CD4-positive, alpha-beta T cell (primary cell): ENCODE results near the gene WBP1. TPM values are rescaled to one million over a fixed set of nuclear protein-coding genes. Genes with fewer than 3 reads are reported as not detected.

Experiments
- ATAC-seq: fragments of 200-7000 bp; cut with Tn5 transposase; one replicate; pipeline ENCODE4 v1.10.0; 2022; ENCODE audit warnings: mild to moderate bottlenecking; ENCODE audit not compliant: poor library complexity
- CTCF ChIA-PET: fragments of 350-600 bp; sonication (Branson Sonifier 250); formaldehyde crosslinking; loops from one replicate; lab custom pipeline; 2021; ENCODE audit warnings: antibody characterized with exemption, inconsistent platforms; lab: Charles Lee
- POLR2A ChIA-PET: fragments of 350-600 bp; sonication (Branson Sonifier 250); formaldehyde crosslinking; loops from one replicate; lab custom pipeline; 2021; ENCODE audit warnings: antibody characterized with exemption, inconsistent platforms; lab: Charles Lee
- DNase-seq, 14 experiments: peaks; one replicate each; pipeline ENCODE4 v3.0.0-alpha.2; 2013 to 2020; ENCODE audit warnings: mixed read lengths in 2 of 14
- H3K27ac ChIP-seq, 2 donors: one replicate each; pipeline versions ENCODE4 v1.5.1 to v1.7.0; 2013; ENCODE audit warnings: low read length in 2 of 2, low read depth in 1 of 2, mild to moderate bottlenecking in 1 of 2
- H3K27me3 ChIP-seq, 2 experiments: 1 replicate in 1 of 2; 2 replicates in 1 of 2; pipeline versions ENCODE4 v1.6.1 to v1.7.0; 2013; ENCODE audit warnings: low read length in 2 of 2, control low read depth in 1 of 2, mild to moderate bottlenecking in 1 of 2, moderate library complexity in 1 of 2; ENCODE audit not compliant: insufficient read depth in 2 of 2, control insufficient read depth in 1 of 2
- H3K36me3 ChIP-seq: one replicate; pipeline ENCODE4 v1.6.1; 2013; ENCODE audit warnings: low read length, control low read depth; ENCODE audit not compliant: insufficient read depth
- H3K4me1 ChIP-seq: one replicate; pipeline ENCODE4 v1.6.1; 2013; ENCODE audit warnings: low read length, control low read depth; ENCODE audit not compliant: insufficient read depth
- H3K4me3 ChIP-seq: one replicate; pipeline ENCODE4 v1.5.1; 2013; ENCODE audit warnings: mild to moderate bottlenecking, low read length, moderate library complexity
- H3K9me3 ChIP-seq, 2 experiments: 1 replicate in 1 of 2; 2 replicates in 1 of 2; pipeline versions ENCODE4 v1.6.1 to v1.7.0; 2013; ENCODE audit warnings: low read length in 2 of 2, mild to moderate bottlenecking in 2 of 2, control low read depth in 1 of 2, moderate library complexity in 1 of 2; ENCODE audit not compliant: control insufficient read depth in 1 of 2, insufficient read depth in 1 of 2
- H3K27ac Mint-ChIP-seq: one replicate; pipeline ENCODE4 v1.8.0; 2020; ENCODE audit warnings: mixed read lengths
- H3K27me3 Mint-ChIP-seq: one replicate; pipeline ENCODE4 v1.8.0; 2021; ENCODE audit warnings: mixed read lengths
- H3K36me3 Mint-ChIP-seq: one replicate; pipeline ENCODE4 v1.8.0; 2021; ENCODE audit warnings: low read depth, mixed read lengths
- H3K4me1 Mint-ChIP-seq: one replicate; pipeline ENCODE4 v1.8.0; 2021; ENCODE audit warnings: low read depth, mixed read lengths
- H3K4me3 Mint-ChIP-seq: one replicate; pipeline ENCODE4 v1.8.0; 2020; ENCODE audit warnings: mild to moderate bottlenecking, mixed read lengths
- H3K9me3 Mint-ChIP-seq: one replicate; pipeline ENCODE4 v1.8.0; 2020; ENCODE audit warnings: mixed read lengths
- intact Hi-C, 2 experiments: fragments of 100-400 bp; cut with DNase I in 1 of 2; cut with micrococcal nuclease in 1 of 2; formaldehyde crosslinking; loops; one replicate each; pipeline versions ENCODE4 v1.15.1 to v1.9.0; 2023 to 2025; cut with DNase I, micrococcal nuclease
- total RNA-seq, 174 experiments: library from RNA in 2 of 174; stranded (reverse) in 2 of 174; gene quantifications; one replicate each; pipeline ENCODE4 v1.2.3 and lab custom pipeline; 2021 to 2026
- TF ChIP-seq, protein P1 (sequence below): fragments of 200-600 bp; IDR thresholded peaks from one replicate; pipeline ENCODE4 v1.8.0; 2022; ENCODE audit warnings: antibody characterized with exemption, mild to moderate bottlenecking

WBP1 gene
- total RNA-seq, 2 experiments from 2014 or later, result 79.1 to 80.5 TPM

GRCh38 chr2:74501335-74502071, 43.3 kb downstream of the WBP1 start:
- ATAC-seq, result no peak
- no peaks in the 10 kb centered on the region for H3K9me3 Mint-ChIP-seq
- ChIA-PET POLR2A (interaction anchor here (0.6 to 4.5 kb wide), 3 partner anchors 19 to 47 kb away, joined by 3 to 21 read pairs (median 10); partner anchors contain the start of genes AUP1, CCDC142, HTRA2 and INO80B), CTCF (interaction anchor here (2.3 kb wide), 1 partner anchor 18 kb away, joined by 9 read pairs; the partner anchor contains the start of genes CCDC142 and TTC31)
- H3K27ac Mint-ChIP-seq, result no peak overlapping the region
- Histone ChIP-seq H3K27ac (no peak overlapping the region), H3K27me3 (peaks cover 63 to 72% of the 10 kb centered on the region in 2 experiments), H3K4me1 (peaks cover 63% of the 10 kb centered on the region), H3K4me3 (no peak overlapping the region), H3K36me3 (peaks cover 18% of the 10 kb centered on the region), H3K9me3 (peaks cover 0 to 37% of the 10 kb centered on the region in 2 experiments)
- TF ChIP-seq, protein P1, sequence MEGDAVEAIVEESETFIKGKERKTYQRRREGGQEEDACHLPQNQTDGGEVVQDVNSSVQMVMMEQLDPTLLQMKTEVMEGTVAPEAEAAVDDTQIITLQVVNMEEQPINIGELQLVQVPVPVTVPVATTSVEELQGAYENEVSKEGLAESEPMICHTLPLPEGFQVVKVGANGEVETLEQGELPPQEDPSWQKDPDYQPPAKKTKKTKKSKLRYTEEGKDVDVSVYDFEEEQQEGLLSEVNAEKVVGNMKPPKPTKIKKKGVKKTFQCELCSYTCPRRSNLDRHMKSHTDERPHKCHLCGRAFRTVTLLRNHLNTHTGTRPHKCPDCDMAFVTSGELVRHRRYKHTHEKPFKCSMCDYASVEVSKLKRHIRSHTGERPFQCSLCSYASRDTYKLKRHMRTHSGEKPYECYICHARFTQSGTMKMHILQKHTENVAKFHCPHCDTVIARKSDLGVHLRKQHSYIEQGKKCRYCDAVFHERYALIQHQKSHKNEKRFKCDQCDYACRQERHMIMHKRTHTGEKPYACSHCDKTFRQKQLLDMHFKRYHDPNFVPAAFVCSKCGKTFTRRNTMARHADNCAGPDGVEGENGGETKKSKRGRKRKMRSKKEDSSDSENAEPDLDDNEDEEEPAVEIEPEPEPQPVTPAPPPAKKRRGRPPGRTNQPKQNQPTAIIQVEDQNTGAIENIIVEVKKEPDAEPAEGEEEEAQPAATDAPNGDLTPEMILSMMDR, result no peak
- peak overlapping the region; percentile 48 for H3K4me3 Mint-ChIP-seq
- intact Hi-C loops, result no loop called here
- peaks cover 21% of the 10 kb centered on the region for H3K36me3 Mint-ChIP-seq
- no peak for DNase-seq
- H3K4me1 Mint-ChIP-seq, result peaks cover 78% of the 10 kb centered on the region
- peaks cover 84% of the 10 kb centered on the region for H3K27me3 Mint-ChIP-seq

DNA sequence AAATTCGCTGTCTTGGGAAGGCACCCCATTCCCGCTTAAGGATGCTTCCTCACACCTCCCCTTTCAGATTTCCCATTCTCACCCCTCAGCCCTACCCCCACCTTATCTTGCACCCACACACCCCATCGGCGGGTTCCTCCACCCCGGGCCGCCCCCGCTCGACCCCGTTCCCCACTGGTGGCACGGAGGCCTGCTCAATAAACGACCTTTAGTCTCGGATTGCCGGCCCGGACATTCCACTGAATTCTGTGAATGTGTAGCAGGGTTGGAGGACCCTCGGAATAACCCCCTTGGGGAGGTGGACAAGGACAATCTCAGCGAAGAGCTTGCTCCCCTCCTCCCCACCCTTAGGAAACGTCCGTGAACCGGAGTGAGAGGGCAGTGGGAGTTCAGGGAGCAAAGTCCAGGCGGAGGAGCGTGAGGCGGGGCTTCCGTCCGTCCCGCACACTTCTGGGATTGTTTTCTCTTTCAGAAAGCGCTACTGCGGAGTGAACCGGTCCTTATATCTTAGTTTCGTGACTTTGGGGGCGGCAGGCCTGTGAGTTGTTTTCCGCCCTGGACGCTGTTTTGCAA, 44.0 kb downstream of the WBP1 start:
- Histone ChIP-seq H3K27me3 (peaks cover 63 to 72% of the 10 kb centered on the region in 2 experiments), H3K36me3 (peaks cover 18% of the 10 kb centered on the region), H3K4me3 (peak overlapping the region; percentile 53), H3K9me3 (peaks cover 0 to 37% of the 10 kb centered on the region in 2 experiments), H3K27ac (no peak overlapping the region), H3K4me1 (peaks cover 70% of the 10 kb centered on the region)
- Mint-ChIP-seq H3K4me1 (peaks cover 86% of the 10 kb centered on the region), H3K4me3 (peak overlapping the region; percentile 60), H3K27ac (no peak overlapping the region), H3K27me3 (peaks cover 90% of the 10 kb centered on the region), H3K36me3 (peaks cover 28% of the 10 kb centered on the region), H3K9me3 (no peaks in the 10 kb centered on the region)
- TF ChIP-seq, protein P1, result no peak
- ChIA-PET CTCF (interaction anchor here (2.3 kb wide), 1 partner anchor 19 kb away, joined by 9 read pairs; the partner anchor contains the start of genes CCDC142 and TTC31), POLR2A (no interaction called here)
- ATAC-seq, result no peak
- DNase-seq, result no peak
- intact Hi-C loops, result no loop called here

DNA sequence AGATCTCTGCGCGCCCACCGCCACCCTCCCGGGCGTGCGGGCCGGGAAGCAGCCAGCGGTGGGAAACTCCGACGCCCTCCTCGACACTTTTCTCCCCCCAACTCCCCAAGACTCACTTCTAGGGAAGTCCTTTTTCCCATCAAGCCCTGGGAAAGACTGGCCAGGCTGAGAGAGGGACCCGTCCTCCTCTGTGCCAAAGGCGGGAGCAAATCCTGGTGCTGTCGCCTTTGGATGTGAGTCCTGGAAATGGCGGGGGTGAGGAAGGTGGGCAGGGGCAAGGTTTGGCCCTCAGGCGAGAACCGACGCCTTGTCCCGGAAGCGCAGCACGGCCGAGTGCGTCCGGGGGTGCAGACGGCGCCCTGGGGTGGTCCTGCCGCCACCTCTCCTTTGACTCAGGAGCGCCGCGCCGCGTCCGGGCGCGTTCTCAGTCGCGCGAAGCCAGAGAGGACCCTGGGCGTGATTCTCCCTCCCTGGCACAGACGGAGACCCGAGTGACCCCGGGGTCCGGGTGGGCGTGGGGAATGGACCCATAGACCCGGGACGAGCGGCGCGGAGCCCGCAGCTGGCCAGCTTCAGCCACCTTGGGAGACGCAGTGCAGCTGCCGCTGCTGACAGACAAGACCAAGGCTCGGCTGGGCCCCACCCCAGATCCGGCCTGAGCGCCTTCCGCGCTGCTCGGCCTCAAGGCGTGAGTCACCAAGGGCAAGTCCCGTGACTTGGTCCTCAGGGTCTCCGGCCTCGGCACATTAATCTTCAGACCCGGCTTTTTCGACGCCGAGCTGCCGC, 44.7 kb downstream of the WBP1 start:
- Mint-ChIP-seq H3K4me3 (peak overlapping the region; percentile 60), H3K4me1 (peaks cover 85% of the 10 kb centered on the region), H3K36me3 (peaks cover 35% of the 10 kb centered on the region), H3K9me3 (no peaks in the 10 kb centered on the region), H3K27ac (no peak overlapping the region), H3K27me3 (peaks cover 91% of the 10 kb centered on the region)
- intact Hi-C loops, result no loop called here
- H3K9me3 ChIP-seq, result peaks cover 0 to 31% of the 10 kb centered on the region in 2 experiments
- H3K4me3 ChIP-seq, result peak overlapping the region; percentile 53
- no peak overlapping the region for H3K27ac ChIP-seq
- ChIA-PET CTCF (interaction anchor here (1.1 to 2.1 kb wide), 3 partner anchors 20 to 324 kb away, joined by 3 to 7 read pairs (median 3); partner anchors contain the start of genes CCDC142, MOB1A and TTC31), POLR2A (interaction anchor here (0.6 to 1.6 kb wide), 6 partner anchors 10 to 305 kb away, joined by 3 to 6 read pairs (median 3); partner anchors contain the start of genes AUP1, C2orf81, CCDC142 and HTRA2)
- H3K4me1 ChIP-seq, result peaks cover 68% of the 10 kb centered on the region
- peaks cover 18% of the 10 kb centered on the region for H3K36me3 ChIP-seq
- ATAC-seq (no peak), DNase-seq (peak in 8 of 14 experiments; percentile 20 to 75 (median 50))
- TF ChIP-seq, protein P1, result no peak
- H3K27me3 ChIP-seq, result peaks cover 63 to 69% of the 10 kb centered on the region in 2 experiments
